Psoas muscle (tissue), 8 donors: Measurements from ENCODE around the gene WWOX. TPM values are rescaled to one million over a fixed set of nuclear protein-coding genes. Genes with fewer than 3 reads are reported as not detected.

Source experiments
- ATAC-seq, 4 donors: fragments of 200-7000 bp; cut with Tn5 transposase; one replicate each; pipeline ENCODE4 v1.9.1; 2020; ENCODE audit warnings: moderate library complexity in 3 of 4, mild to moderate bottlenecking in 2 of 4
- DNase-seq, 2 donors: peaks; one replicate each; pipeline ENCODE4 v3.0.0-alpha.2; 2020
- H3K27ac ChIP-seq: fragments of 200-600 bp; one replicate; pipeline ENCODE4 v1.8.0; 2022
- H3K27me3 ChIP-seq, 3 donors: fragments of 200-600 bp in 1 of 3; one replicate each; pipeline versions ENCODE4 v1.6.1 to v1.8.0; 2013 to 2022; ENCODE audit warnings: low read length in 2 of 3, mild to moderate bottlenecking in 2 of 3, moderate library complexity in 1 of 3; ENCODE audit not compliant: insufficient read depth in 3 of 3
- H3K36me3 ChIP-seq, 2 donors: fragments of 200-600 bp in 1 of 2; one replicate each; pipeline versions ENCODE4 v1.6.1 to v1.8.0; 2013 to 2022; ENCODE audit warnings: low read depth in 1 of 2, mild to moderate bottlenecking in 1 of 2, moderate library complexity in 1 of 2; ENCODE audit not compliant: insufficient read depth in 1 of 2
- H3K4me1 ChIP-seq: fragments of 200-600 bp; one replicate; pipeline ENCODE4 v1.8.0; 2022
- H3K4me3 ChIP-seq: fragments of 200-600 bp; one replicate; pipeline ENCODE4 v1.8.0; 2022; ENCODE audit warnings: mild to moderate bottlenecking
- H3K9me3 ChIP-seq: fragments of 200-600 bp; one replicate; pipeline ENCODE4 v1.8.0; 2022
- CTCF ChIP-seq: fragments of 200-600 bp; IDR thresholded peaks from one replicate; pipeline ENCODE4 v1.8.0; 2022; ENCODE audit warnings: antibody characterized with exemption
- WGBS, 3 donors: extraction: QIAGEN DNeasy Blood & Tissue Kit; methylation state at CpG; one replicate each; pipeline versions ENCODE4 v1.1.6 to v1.1.7; 2013; 5-methylcytosine and 5-hydroxymethylcytosine counted together
- intact Hi-C, 2 donors: fragments of 100-400 bp; cut with DNase I; formaldehyde crosslinking; loops; one replicate each; pipeline versions ENCODE4 v1.11.0 to v1.14.2; 2022
- polyA plus RNA-seq, 3 donors: library from polyadenylated mRNA; stranded (reverse); fragments of 200-250 nt; gene quantifications; one replicate each; pipeline ENCODE4 v1.2.3, GENCODE V29; 2013
- total RNA-seq, 4 donors: library from RNA; stranded (reverse); fragmentation: NEBNext Ultra II Directional in 2 of 4; extraction: Animal tissue kit (Norgen Biotek cat#: 25700) in 2 of 4; gene quantifications; one replicate each; pipeline versions ENCODE4 v1.2.1 to v1.2.4, GENCODE V29; 2021 to 2023
- donor health status: healthy with polysubstance abuse.
- donor health status: DM: no; HTN: no; CAD: no; lungs with moderate emphysema.
- donor health status: Bipolar disorder and iron deficiency.
- donor health status: healthy.
- donor health status: DM: yes; HTN: yes; CAD: no.
- donor health status: DM: no; HTN: no; CAD: no.
- donor health status: DM: no; HTN: no; CAD: no.
- donor health status: DM: yes; HTN: yes; CAD: no.

WWOX gene
- total and polyA plus RNA-seq, 7 donors: 3.1 to 6.6 (median 5.0) TPM

DNA sequence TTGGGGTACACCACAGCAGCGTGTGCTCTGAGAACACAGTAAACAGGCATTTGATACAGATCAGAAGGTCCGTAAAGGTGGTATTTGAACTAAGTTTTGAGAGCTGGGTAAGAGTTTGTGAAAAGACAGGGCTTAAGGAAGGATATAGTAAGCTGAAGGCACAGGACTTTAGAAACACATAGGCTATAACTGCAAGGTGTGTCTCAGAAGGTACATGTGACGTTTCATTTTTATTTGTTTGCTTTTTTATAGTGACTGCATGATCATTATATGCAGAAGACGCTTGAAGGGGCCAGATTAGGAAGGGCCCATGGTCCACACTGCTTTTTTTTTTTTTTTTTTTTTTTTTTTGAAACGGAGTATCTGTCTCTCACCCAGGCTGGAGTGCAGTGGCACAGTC, 644.6 kb downstream of the WWOX start:
- TF ChIP-seq CTCF: no peak
- intact Hi-C loops: no loop called here
- 84 to 94% (median 86%) methylated on average over 5 of the region's 5 CpGs for WGBS, 3 donors
- ATAC-seq (no peak), DNase-seq (no peak)
- H3K27ac ChIP-seq: no peak overlapping the region
- no peak overlapping the region for H3K4me3 ChIP-seq
- H3K4me1 ChIP-seq: no peaks in the 10 kb centered on the region
- no peaks in the 10 kb centered on the region for H3K27me3 ChIP-seq
- no peaks in the 10 kb centered on the region for H3K36me3 ChIP-seq
- H3K9me3 ChIP-seq: no peaks in the 10 kb centered on the region

- ATAC-seq (no peak), DNase-seq (no peak)
- Histone ChIP-seq H3K9me3 (no peaks in the 10 kb centered on the region), H3K4me1 (peaks cover 2% of the 10 kb centered on the region), H3K27ac (peak overlapping the region; percentile 62), H3K4me3 (no peak overlapping the region), H3K36me3 (no peaks in the 10 kb centered on the region), H3K27me3 (no peaks in the 10 kb centered on the region)
- intact Hi-C loops: no loop called here
- 47 to 76% (median 50%) methylated on average over 3 of the region's 3 CpGs for WGBS, 3 donors
- TF ChIP-seq CTCF: no peak
Measured at GRCh38 chr16:78744796-78745107, 645.3 kb downstream of the WWOX start.

- Histone ChIP-seq H3K4me1 (peaks cover 8% of the 10 kb centered on the region), H3K4me3 (no peak overlapping the region), H3K36me3 (no peaks in the 10 kb centered on the region), H3K9me3 (no peaks in the 10 kb centered on the region), H3K27ac (peak overlapping the region; percentile 62), H3K27me3 (no peaks in the 10 kb centered on the region)
- intact Hi-C loops: loop anchor here in 1 of 2 donors (2.0 kb wide), 1 partner anchor 115 kb away; no protein-coding TSS in a partner anchor
- no peak for ATAC-seq
- whole genome bisulfite sequencing, 3 donors: 31 to 62% (median 41%) methylated on average over 7 of the region's 7 CpGs
- no peak for TF ChIP-seq CTCF
- DNase-seq: no peak
Measured at GRCh38 chr16:78745108-78746019, 645.9 kb downstream of the WWOX start.

DNA sequence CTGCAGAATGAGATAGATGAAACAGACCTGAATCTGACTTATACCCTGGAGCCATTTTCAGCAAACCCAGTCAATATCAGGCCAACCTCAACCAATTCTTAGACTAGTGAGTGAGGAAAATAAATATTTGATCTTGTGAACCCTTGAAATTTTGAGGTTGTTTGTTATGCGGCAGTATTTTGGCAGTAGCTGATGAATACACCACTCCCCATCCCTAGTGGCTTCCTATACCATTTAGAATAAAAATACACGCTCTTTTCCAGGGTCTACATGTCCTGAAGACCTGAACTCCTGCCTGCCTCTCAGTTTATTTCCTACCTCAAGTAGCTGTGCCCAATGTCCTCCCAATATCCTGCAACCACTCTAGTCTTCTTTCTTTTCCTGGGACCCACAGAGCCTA, 647.3 kb downstream of the WWOX start:
- DNase-seq (no peak), ATAC-seq (no peak)
- no peak for TF ChIP-seq CTCF
- Histone ChIP-seq H3K4me3 (no peak overlapping the region), H3K36me3 (no peaks in the 10 kb centered on the region), H3K4me1 (peaks cover 8% of the 10 kb centered on the region), H3K27me3 (no peaks in the 10 kb centered on the region), H3K27ac (no peak overlapping the region), H3K9me3 (no peaks in the 10 kb centered on the region)
- intact Hi-C loops: loop anchor here in 1 of 2 donors (2.0 kb wide), 1 partner anchor 116 kb away; no protein-coding TSS in a partner anchor
- 97 to 98% (median 98%) methylated on average over 2 of the region's 2 CpGs for WGBS, 3 donors
